ENCODE data around the gene ITK. TPM values are rescaled to one million over a fixed set of nuclear protein-coding genes. Genes with fewer than 3 reads are reported as not detected.

Gene ITK
- total RNA-seq, 1 donor from 2014 or later = 0.18 TPM

GRCh38 chr5:157303023-157303422 is 122.4 kb downstream of the ITK start:
- ATAC-seq (ENCODE audit: low read depth) (no peak), DNase-seq (no peak)
- Mint-ChIP-seq H3K4me3 (no peak overlapping the region), H3K9me3 (no peaks in the 10 kb centered on the region), H3K4me1 (peaks cover 23% of the 10 kb centered on the region), H3K36me3 (ENCODE audit: low read depth) (peaks cover 93% of the 10 kb centered on the region), H3K27ac (no peak overlapping the region), H3K27me3 (no peaks in the 10 kb centered on the region)
- POLR2A ChIA-PET = interaction anchor here (1.3 kb wide), 1 partner anchor 8 kb away, joined by 4 read pairs; no protein-coding TSS in a partner anchor
- CTCF ChIA-PET = interaction anchor here (0.8 to 2.0 kb wide), 4 partner anchors 9 to 155 kb away, joined by 3 to 8 read pairs (median 6); no protein-coding TSS in a partner anchor
- intact Hi-C loops (cut with micrococcal nuclease) = no loop called here
- TF ChIP-seq CTCF (IDR thresholded peaks at IDR 0.05) = no peak

GRCh38 chr5:157303667-157304327 is 123.2 kb downstream of the ITK start:
- no peak for TF ChIP-seq CTCF (IDR thresholded peaks at IDR 0.05)
- Mint-ChIP-seq H3K27ac (peak overlapping the region; percentile 46), H3K4me3 (no peak overlapping the region), H3K4me1 (peaks cover 31% of the 10 kb centered on the region), H3K27me3 (no peaks in the 10 kb centered on the region), H3K9me3 (no peaks in the 10 kb centered on the region), H3K36me3 (ENCODE audit: low read depth) (peaks cover 93% of the 10 kb centered on the region)
- POLR2A ChIA-PET = interaction anchor here (1.3 kb wide), 1 partner anchor 9 kb away, joined by 4 read pairs; no protein-coding TSS in a partner anchor
- no peak for ATAC-seq (ENCODE audit: low read depth)
- intact Hi-C loops (cut with micrococcal nuclease) = no loop called here
- DNase-seq = no peak
- CTCF ChIA-PET = interaction anchor here (0.8 to 2.0 kb wide), 3 partner anchors 10 to 155 kb away, joined by 3 to 7 read pairs (median 5); no protein-coding TSS in a partner anchor

Other genes with a start within 250 kb of the ITK start
- not detected in 2 replicates for gene TIMD4, start 217.6 kb upstream of the ITK start, total RNA-seq
- not detected in 2 replicates for gene HAVCR1, start 121.7 kb upstream of the ITK start, total RNA-seq
- gene HAVCR2, start 71.8 kb upstream of the ITK start, total RNA-seq = 0.64 and 0.84 TPM in 2 replicates
- 14.0 and 16.1 TPM in 2 replicates for gene MED7, start 38.0 kb upstream of the ITK start, total RNA-seq
- gene GARIN3, start 14.6 kb upstream of the ITK start, total RNA-seq = not detected in 2 replicates
- gene CYFIP2, start 85.3 kb downstream of the ITK start, total RNA-seq = 385 and 471 TPM in 2 replicates